ENCODE results near the gene ZBTB9.

The ZBTB9 gene

DNA sequence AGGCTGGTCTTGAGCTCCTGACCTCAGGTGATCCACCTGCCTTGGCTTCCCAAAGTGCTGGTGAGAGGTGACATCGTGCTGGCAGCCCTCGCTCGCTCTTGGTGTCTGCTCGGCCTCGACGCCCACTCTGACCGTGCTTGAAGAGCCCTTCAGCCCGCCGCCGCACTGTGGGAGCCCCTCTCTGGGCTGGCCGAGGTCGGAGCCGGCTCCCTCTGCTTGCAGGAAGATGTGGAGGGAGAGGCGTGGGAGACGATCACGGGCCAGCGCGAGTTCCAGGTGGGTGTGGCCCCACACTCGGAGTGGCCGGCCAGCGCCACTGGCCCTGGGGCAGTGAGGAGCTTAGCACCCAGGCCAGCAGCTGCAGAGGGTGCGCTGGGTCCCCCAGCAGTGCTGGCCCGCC is 48.1 kb downstream of the ZBTB9 start:
- DNase-seq (ENCODE audit: low spot score) (no peak), ATAC-seq (ENCODE audit: low read depth) (no peak)
- H3K9me3 ChIP-seq (ENCODE audit: severe bottlenecking): peaks cover 3% of the 10 kb centered on the region
- TF ChIP-seq, protein P1, sequence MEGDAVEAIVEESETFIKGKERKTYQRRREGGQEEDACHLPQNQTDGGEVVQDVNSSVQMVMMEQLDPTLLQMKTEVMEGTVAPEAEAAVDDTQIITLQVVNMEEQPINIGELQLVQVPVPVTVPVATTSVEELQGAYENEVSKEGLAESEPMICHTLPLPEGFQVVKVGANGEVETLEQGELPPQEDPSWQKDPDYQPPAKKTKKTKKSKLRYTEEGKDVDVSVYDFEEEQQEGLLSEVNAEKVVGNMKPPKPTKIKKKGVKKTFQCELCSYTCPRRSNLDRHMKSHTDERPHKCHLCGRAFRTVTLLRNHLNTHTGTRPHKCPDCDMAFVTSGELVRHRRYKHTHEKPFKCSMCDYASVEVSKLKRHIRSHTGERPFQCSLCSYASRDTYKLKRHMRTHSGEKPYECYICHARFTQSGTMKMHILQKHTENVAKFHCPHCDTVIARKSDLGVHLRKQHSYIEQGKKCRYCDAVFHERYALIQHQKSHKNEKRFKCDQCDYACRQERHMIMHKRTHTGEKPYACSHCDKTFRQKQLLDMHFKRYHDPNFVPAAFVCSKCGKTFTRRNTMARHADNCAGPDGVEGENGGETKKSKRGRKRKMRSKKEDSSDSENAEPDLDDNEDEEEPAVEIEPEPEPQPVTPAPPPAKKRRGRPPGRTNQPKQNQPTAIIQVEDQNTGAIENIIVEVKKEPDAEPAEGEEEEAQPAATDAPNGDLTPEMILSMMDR (IDR thresholded peaks at IDR 0.05; ENCODE audit: poor library complexity, severe bottlenecking): no peak
- H3K36me3 ChIP-seq (ENCODE audit: low read depth): no peaks in the 10 kb centered on the region
- no peak overlapping the region for H3K4me3 ChIP-seq (ENCODE audit: severe bottlenecking)
- H3K27me3 ChIP-seq (ENCODE audit: insufficient read depth, poor library complexity, severe bottlenecking): no peaks in the 10 kb centered on the region
- H3K27ac ChIP-seq (ENCODE audit: poor library complexity, severe bottlenecking): no peak overlapping the region
- no peaks in the 10 kb centered on the region for H3K4me1 ChIP-seq (ENCODE audit: insufficient read depth, poor library complexity, severe bottlenecking)

DNA sequence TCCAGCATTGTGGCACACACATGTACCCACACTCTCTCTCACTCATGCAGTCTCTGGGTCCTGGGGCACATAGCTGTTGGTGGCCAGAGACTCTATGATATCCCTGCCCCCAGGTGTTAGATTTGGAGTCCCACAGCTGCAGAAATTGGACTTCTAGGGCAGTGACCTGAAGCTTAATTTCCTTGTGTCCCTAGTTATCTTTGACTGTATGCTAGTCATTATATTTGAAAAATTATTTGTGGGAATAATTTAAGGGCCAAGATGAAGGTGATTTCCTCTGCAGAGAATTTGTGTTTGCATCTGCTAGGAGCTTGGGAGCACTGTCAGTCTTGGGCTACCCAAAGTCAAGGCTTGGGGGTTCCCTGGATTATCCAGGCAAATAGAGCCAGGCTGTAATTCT is 50.1 kb downstream of the ZBTB9 start:
- no peak for DNase-seq (ENCODE audit: low spot score)
- TF ChIP-seq, protein P1 (IDR thresholded peaks at IDR 0.05; ENCODE audit: poor library complexity, severe bottlenecking): no peak
- peaks cover 3% of the 10 kb centered on the region for H3K9me3 ChIP-seq (ENCODE audit: severe bottlenecking)
- no peaks in the 10 kb centered on the region for H3K4me1 ChIP-seq (ENCODE audit: insufficient read depth, poor library complexity, severe bottlenecking)
- no peaks in the 10 kb centered on the region for H3K27me3 ChIP-seq (ENCODE audit: insufficient read depth, poor library complexity, severe bottlenecking)
- no peak overlapping the region for H3K4me3 ChIP-seq (ENCODE audit: severe bottlenecking)
- no peak for ATAC-seq (ENCODE audit: low read depth)
- no peak overlapping the region for H3K27ac ChIP-seq (ENCODE audit: poor library complexity, severe bottlenecking)
- no peaks in the 10 kb centered on the region for H3K36me3 ChIP-seq (ENCODE audit: low read depth)

DNA sequence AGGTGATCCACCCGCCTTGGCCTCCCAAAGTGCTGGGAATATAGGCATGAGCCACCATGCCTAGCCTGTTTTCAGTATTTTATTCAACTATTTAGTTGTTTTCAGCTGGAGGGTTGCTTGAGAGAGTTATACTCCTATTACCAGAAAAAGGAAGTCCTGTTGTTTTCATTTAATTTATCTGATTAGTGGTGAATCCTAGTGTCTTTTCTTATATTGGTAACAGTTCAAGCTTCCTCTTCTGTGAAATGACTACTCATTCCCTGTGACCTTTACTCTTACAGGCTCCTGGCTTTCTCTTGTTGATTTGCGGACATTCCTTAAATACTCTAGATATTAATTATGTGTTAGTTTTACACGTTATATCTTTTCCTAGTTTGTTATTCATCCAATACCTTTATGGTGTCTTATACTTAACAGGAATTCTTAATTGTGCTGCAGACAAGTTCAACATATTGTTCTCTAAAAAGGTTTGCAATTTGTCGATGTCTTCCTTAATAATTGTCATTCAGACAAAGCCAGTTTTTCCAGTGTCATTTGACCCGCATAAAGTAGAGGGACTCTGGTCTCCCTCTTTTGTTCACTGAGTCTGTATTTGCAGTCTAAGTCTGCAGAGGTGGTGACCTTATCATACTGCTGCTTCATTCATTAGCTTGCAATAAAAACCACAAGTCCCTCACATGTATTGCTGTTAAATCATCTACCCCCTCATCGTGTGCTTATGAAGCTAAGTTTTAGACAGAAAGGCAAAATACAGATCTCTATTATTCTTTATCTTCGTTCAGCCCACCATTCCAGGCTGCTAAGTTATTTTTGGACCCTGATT is 51.4 kb downstream of the ZBTB9 start:
- DNase-seq (ENCODE audit: low spot score): no peak
- ATAC-seq (ENCODE audit: low read depth): no peak
- H3K4me3 ChIP-seq (ENCODE audit: severe bottlenecking): no peak overlapping the region
- H3K4me1 ChIP-seq (ENCODE audit: insufficient read depth, poor library complexity, severe bottlenecking): no peaks in the 10 kb centered on the region
- no peak overlapping the region for H3K27ac ChIP-seq (ENCODE audit: poor library complexity, severe bottlenecking)
- H3K27me3 ChIP-seq (ENCODE audit: insufficient read depth, poor library complexity, severe bottlenecking): no peaks in the 10 kb centered on the region
- H3K36me3 ChIP-seq (ENCODE audit: low read depth): no peaks in the 10 kb centered on the region
- TF ChIP-seq, protein P1 (IDR thresholded peaks at IDR 0.05; ENCODE audit: poor library complexity, severe bottlenecking): no peak
- H3K9me3 ChIP-seq (ENCODE audit: severe bottlenecking): peaks cover 3% of the 10 kb centered on the region
